Smooth muscle cell (in vitro differentiated cells): ENCODE results near the gene PHC2. TPM values are rescaled to one million over a fixed set of nuclear protein-coding genes. Genes with fewer than 3 reads are reported as not detected.
A peak's percentile ranks its signal among the peaks of the same experiment; 100 is the strongest.

Experiments used
- DNase-seq: peaks from one replicate; lab custom pipeline; 2025; ENCODE audit not compliant: unreplicated experiment; lab: John Stamatoyannopoulos, UW
- H2AFZ ChIP-seq: fragments of 200-600 bp; sonication (generic); 2 replicates; pipeline ENCODE4 v1.6.0; 2016; ENCODE audit warnings: antibody characterized with exemption, low read depth, mild to moderate bottlenecking
- H3F3A ChIP-seq: fragments of 200-600 bp; sonication (generic); 2 replicates; pipeline ENCODE4 v1.6.0; 2017; ENCODE audit warnings: antibody characterized with exemption, low read depth
- H3K27ac ChIP-seq: fragments of 200-600 bp; sonication (generic); 2 replicates; pipeline ENCODE4 v1.5.1; 2016; ENCODE audit warnings: low read depth, mild to moderate bottlenecking
- H3K27me3 ChIP-seq: fragments of 200-600 bp; sonication (generic); 2 replicates; pipeline ENCODE4 v1.6.1; 2016; ENCODE audit warnings: low read depth, mild to moderate bottlenecking
- H3K36me3 ChIP-seq: fragments of 200-600 bp; sonication (generic); 2 replicates; pipeline ENCODE4 v1.5.1; 2016; ENCODE audit warnings: low read depth
- H3K4me1 ChIP-seq: fragments of 200-600 bp; sonication (generic); 2 replicates; pipeline ENCODE4 v1.5.1; 2016; ENCODE audit warnings: low read depth
- H3K4me2 ChIP-seq: fragments of 200-600 bp; sonication (generic); 2 replicates; pipeline ENCODE4 v1.6.0; 2016; ENCODE audit warnings: mild to moderate bottlenecking
- H3K4me3 ChIP-seq: fragments of 200-600 bp; sonication (generic); 2 replicates; pipeline ENCODE4 v1.5.1; 2016; ENCODE audit warnings: mild to moderate bottlenecking
- H3K79me2 ChIP-seq: fragments of 200-600 bp; sonication (generic); 2 replicates; pipeline ENCODE4 v1.6.0; 2016; ENCODE audit warnings: low read depth, mild to moderate bottlenecking
- H3K9ac ChIP-seq: fragments of 200-600 bp; sonication (generic); 2 replicates; pipeline ENCODE4 v1.6.0; 2016; ENCODE audit warnings: low read depth
- H3K9me3 ChIP-seq: fragments of 200-600 bp; sonication (generic); replicated peaks from 2 replicates; pipeline ENCODE4 v1.5.1; 2016; ENCODE audit warnings: low read depth
- H4K20me1 ChIP-seq: fragments of 200-600 bp; sonication (generic); 2 replicates; pipeline ENCODE4 v1.6.0; 2016; ENCODE audit warnings: low read depth
- CTCF ChIP-seq: fragments of 200-600 bp; sonication (generic); IDR thresholded peaks from 2 replicates; pipeline ENCODE4 v1.5.1; 2017; ENCODE audit warnings: borderline replicate concordance, mild to moderate bottlenecking, antibody characterized with exemption; ENCODE audit not compliant: insufficient read depth, poor library complexity, severe bottlenecking
- WGBS: methylation state at CpG from one replicate; pipeline ENCODE4 v1.1.7; 2016; ENCODE audit warnings: low lambda C conversion rate; 5-methylcytosine and 5-hydroxymethylcytosine counted together
- polyA plus RNA-seq: library from polyadenylated mRNA; unstranded; fragments of >200 nt; fragmentation: Nextera tagmentation; extraction: Ambion mirVana; gene quantifications from 2 replicates; pipeline ENCODE4 v1.2.1, GENCODE V29; 2016
- total RNA-seq: library from RNA; depleted of rRNA; stranded (reverse); fragments of >200 nt; gene quantifications from 2 replicates; pipeline ENCODE4 v1.2.3, GENCODE V29; 2014

PHC2 gene
- total and polyA plus RNA-seq, 2 experiments from 2014 or later: 42.4 to 109 TPM

DNA sequence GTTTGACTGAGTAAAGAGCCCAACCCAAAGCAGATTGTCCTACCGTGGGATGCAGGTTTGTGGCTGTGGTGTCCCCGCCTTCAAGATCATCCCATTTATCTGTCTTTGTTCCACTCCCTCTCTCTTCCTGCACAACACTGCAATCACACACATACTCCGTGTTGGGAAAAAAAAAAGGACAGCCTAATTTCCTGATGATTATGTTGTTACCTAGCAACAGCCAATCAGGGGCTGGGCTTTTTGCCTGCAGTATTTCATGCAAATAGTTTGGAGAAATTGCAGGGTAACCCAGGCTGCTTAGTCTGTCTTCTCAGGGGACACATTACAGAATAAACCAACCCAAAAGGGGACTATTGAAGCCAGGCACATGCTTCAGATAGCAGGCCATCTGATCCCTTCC lies 38.3 kb downstream of the PHC2 start:
- no peak overlapping the region for H3K4me3 ChIP-seq
- H3K79me2 ChIP-seq: no peaks in the 10 kb centered on the region
- H3K4me2 ChIP-seq: no peak overlapping the region
- H3K27me3 ChIP-seq: no peaks in the 10 kb centered on the region
- DNase-seq: no peak
- H3F3A ChIP-seq: peaks cover 4% of the 10 kb centered on the region
- H3K36me3 ChIP-seq: no peaks in the 10 kb centered on the region
- no peak overlapping the region for H3K27ac ChIP-seq
- no peak overlapping the region for H2AFZ ChIP-seq
- H3K9me3 ChIP-seq: no peaks in the 10 kb centered on the region
- no peak overlapping the region for H3K9ac ChIP-seq
- 56% methylated on average over 3 of the region's 3 CpGs for WGBS
- peaks cover 16% of the 10 kb centered on the region for H3K4me1 ChIP-seq
- no peak for TF ChIP-seq CTCF
- H4K20me1 ChIP-seq: no peaks in the 10 kb centered on the region

DNA sequence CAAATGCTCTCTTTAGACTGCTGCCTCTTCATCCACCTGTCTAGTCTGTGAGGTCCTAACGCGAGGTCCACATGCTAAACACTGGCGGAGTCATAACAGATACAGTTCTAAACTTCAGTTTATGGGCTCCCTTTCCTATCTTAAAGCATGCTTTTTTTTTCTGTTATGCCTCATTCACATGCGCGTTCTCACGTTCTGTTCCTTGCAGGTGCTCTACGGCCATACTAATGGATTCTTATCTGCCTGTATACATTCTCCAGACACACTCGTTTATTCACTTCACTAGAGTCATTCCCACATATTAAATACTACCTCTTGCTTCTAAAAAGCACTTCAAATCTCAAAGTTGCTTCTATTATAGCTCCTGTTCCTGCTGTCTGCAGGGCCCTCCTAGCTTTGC lies 38.7 kb downstream of the PHC2 start:
- Histone ChIP-seq H3F3A (peaks cover 4% of the 10 kb centered on the region), H3K4me2 (no peak overlapping the region), H3K9me3 (no peaks in the 10 kb centered on the region), H3K4me3 (no peak overlapping the region), H3K9ac (no peak overlapping the region), H3K79me2 (no peaks in the 10 kb centered on the region), H2AFZ (no peak overlapping the region), H3K36me3 (no peaks in the 10 kb centered on the region), H3K4me1 (peaks cover 19% of the 10 kb centered on the region), H4K20me1 (no peaks in the 10 kb centered on the region), H3K27ac (no peak overlapping the region), H3K27me3 (no peaks in the 10 kb centered on the region)
- no peak for DNase-seq
- 91% methylated on average over 8 of the region's 8 CpGs for WGBS
- no peak for TF ChIP-seq CTCF

- no peak for TF ChIP-seq CTCF
- DNase-seq: no peak
- no peaks in the 10 kb centered on the region for H3K9me3 ChIP-seq
- H3K9ac ChIP-seq: no peak overlapping the region
- no peak overlapping the region for H3K4me2 ChIP-seq
- no peak overlapping the region for H3K27ac ChIP-seq
- peaks cover 18% of the 10 kb centered on the region for H3K4me1 ChIP-seq
- H3K36me3 ChIP-seq: no peaks in the 10 kb centered on the region
- no peaks in the 10 kb centered on the region for H3K79me2 ChIP-seq
- no peaks in the 10 kb centered on the region for H3K27me3 ChIP-seq
- H3F3A ChIP-seq: peaks cover 4% of the 10 kb centered on the region
- no peak overlapping the region for H3K4me3 ChIP-seq
- H2AFZ ChIP-seq: no peak overlapping the region
- H4K20me1 ChIP-seq: no peaks in the 10 kb centered on the region
- 79% methylated on average over 8 of the region's 8 CpGs for WGBS
Measured at GRCh38 chr1:33391343-33392078, 39.4 kb downstream of the PHC2 start.

GRCh38 chr1:33390542-33390941 lies 40.4 kb downstream of the PHC2 start:
- no peak overlapping the region for H3K9ac ChIP-seq
- TF ChIP-seq CTCF: no peak
- H4K20me1 ChIP-seq: no peaks in the 10 kb centered on the region
- no peak overlapping the region for H2AFZ ChIP-seq
- peaks cover 4% of the 10 kb centered on the region for H3F3A ChIP-seq
- no peaks in the 10 kb centered on the region for H3K27me3 ChIP-seq
- H3K36me3 ChIP-seq: no peaks in the 10 kb centered on the region
- DNase-seq: no peak
- H3K4me1 ChIP-seq: peaks cover 15% of the 10 kb centered on the region
- H3K4me3 ChIP-seq: no peak overlapping the region
- H3K79me2 ChIP-seq: no peaks in the 10 kb centered on the region
- H3K9me3 ChIP-seq: no peaks in the 10 kb centered on the region
- peak overlapping the region; percentile 53 for H3K4me2 ChIP-seq
- WGBS: 58% methylated on average over 2 of the region's 2 CpGs
- peak overlapping the region; percentile 61 for H3K27ac ChIP-seq
